Lower lobe of right lung (tissue), 2 donors: Measurements from ENCODE around the gene PRM3. TPM values are rescaled to one million over a fixed set of nuclear protein-coding genes. Genes with fewer than 3 reads are reported as not detected.

Source experiments
- ATAC-seq, 2 donors: fragments of 200-7000 bp; cut with Tn5 transposase; one replicate each; pipeline ENCODE4 v1.9.1; 2020 to 2022; ENCODE audit warnings: mild to moderate bottlenecking in 2 of 2, moderate library complexity in 2 of 2
- DNase-seq: peaks from one replicate; pipeline ENCODE4 v3.0.0-alpha.2; 2020
- H3K27ac ChIP-seq: fragments of 200-600 bp; one replicate; pipeline ENCODE4 v1.8.0; 2022
- H3K27me3 ChIP-seq: fragments of 200-600 bp; one replicate; pipeline ENCODE4 v1.8.0; 2022; ENCODE audit warnings: low read depth
- H3K36me3 ChIP-seq: fragments of 200-600 bp; one replicate; pipeline ENCODE4 v1.8.0; 2022; ENCODE audit warnings: mild to moderate bottlenecking
- H3K4me1 ChIP-seq: fragments of 200-600 bp; one replicate; pipeline ENCODE4 v1.8.0; 2022
- H3K4me3 ChIP-seq: fragments of 200-600 bp; one replicate; pipeline ENCODE4 v1.8.0; 2022; ENCODE audit warnings: mild to moderate bottlenecking
- H3K9me3 ChIP-seq: fragments of 200-600 bp; one replicate; pipeline ENCODE4 v1.8.0; 2022
- CTCF ChIP-seq: fragments of 200-600 bp; IDR thresholded peaks from one replicate; pipeline ENCODE4 v1.8.0; 2022; ENCODE audit warnings: antibody characterized with exemption, mild to moderate bottlenecking
- intact Hi-C: fragments of 100-400 bp; cut with DNase I; formaldehyde crosslinking; loops from one replicate; pipeline ENCODE4 v1.11.0; 2022
- total RNA-seq: library from RNA; stranded (reverse); fragmentation: NEBNext Ultra II Directional; extraction: Animal tissue kit (Norgen Biotek cat#: 25700); gene quantifications from one replicate; pipeline ENCODE4 v1.2.1, GENCODE V29; 2021
- donor health status: DM: no; HTN: yes; CAD: no; lungs with severe emphysema.

The PRM3 gene
- total RNA-seq, 1 donor from 2014 or later = not detected

DNA sequence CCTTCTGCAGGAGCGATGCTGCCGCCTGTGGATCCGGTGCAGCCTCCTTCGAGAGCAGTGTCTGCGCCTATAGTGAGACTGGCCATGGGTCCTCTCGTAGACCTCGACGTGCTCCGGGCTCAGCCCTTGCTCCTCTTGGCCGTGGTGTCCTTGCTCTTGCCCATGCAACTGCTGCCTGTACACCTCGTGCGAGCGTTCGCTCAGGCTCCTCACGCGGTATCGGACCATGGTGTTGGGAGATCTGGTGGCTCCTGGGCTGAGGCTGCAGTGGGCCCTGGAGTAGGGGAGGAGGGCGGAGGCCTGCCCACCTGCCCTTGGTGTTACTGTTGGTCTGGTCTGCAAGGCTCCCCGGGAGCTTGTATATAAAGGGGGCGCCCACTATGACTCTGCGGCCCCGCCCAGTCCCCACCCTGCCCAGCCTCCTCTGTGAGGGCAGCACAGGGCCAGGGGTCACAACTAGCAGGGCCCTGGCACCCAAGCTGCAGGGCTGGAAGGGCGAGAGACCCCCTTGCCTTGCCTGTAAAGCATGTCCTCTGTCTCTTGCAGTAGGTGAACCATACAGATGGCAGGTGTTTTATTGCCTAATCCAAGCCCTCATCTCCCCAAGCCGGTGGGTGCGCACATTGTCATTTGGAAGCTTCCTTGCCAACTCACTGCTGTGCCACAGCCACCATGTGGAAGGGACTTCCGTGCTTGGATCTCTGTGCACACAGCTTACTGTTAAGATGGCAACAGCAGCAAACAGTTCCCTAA lies 2.9 kb upstream of the PRM3 start, which contains the start of gene PRM2:
PRM2 (minus strand) TSS at position 338 of the 753 bp plus-strand sequence; CDS start at position 228, 110 bp downstream.
- Histone ChIP-seq H3K27ac (no peak within 1 kb of the TSS), H3K27me3 (no peaks in the 10 kb centered on the region), H3K4me3 (no peak within 1 kb of the TSS), H3K4me1 (no peaks in the 10 kb centered on the region), H3K36me3 (no peaks in the 10 kb centered on the region), H3K9me3 (no peaks in the 10 kb centered on the region)
- TF ChIP-seq CTCF = no peak
- intact Hi-C loops = no loop called here
- ATAC-seq = no peak
- DNase-seq = no peak

DNA sequence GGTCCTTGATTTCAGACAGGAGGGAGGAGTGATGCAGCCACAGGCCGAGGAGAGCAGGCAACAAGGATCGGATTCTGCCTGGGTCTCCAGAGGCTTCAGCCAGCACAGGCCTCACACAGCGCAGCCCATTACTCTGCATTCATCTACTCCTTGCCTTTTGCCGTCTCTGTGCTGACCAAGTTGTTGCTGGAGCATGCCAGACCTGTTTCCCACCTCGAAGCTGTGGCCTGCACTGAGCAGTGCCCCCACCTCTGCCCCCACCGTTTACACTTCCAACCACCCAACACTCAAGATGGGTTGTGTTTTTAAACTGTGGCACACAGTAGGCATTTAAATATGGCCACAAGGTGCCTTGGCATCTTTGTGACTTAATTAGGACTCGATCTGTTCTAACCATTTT lies 1.5 kb upstream of the PRM3 start:
- intact Hi-C loops = no loop called here
- ATAC-seq (no peak), DNase-seq (no peak)
- no peak for TF ChIP-seq CTCF
- Histone ChIP-seq H3K27ac (no peak overlapping the region), H3K4me3 (no peak overlapping the region), H3K9me3 (no peaks in the 10 kb centered on the region), H3K36me3 (no peaks in the 10 kb centered on the region), H3K27me3 (no peaks in the 10 kb centered on the region), H3K4me1 (no peaks in the 10 kb centered on the region)

DNA sequence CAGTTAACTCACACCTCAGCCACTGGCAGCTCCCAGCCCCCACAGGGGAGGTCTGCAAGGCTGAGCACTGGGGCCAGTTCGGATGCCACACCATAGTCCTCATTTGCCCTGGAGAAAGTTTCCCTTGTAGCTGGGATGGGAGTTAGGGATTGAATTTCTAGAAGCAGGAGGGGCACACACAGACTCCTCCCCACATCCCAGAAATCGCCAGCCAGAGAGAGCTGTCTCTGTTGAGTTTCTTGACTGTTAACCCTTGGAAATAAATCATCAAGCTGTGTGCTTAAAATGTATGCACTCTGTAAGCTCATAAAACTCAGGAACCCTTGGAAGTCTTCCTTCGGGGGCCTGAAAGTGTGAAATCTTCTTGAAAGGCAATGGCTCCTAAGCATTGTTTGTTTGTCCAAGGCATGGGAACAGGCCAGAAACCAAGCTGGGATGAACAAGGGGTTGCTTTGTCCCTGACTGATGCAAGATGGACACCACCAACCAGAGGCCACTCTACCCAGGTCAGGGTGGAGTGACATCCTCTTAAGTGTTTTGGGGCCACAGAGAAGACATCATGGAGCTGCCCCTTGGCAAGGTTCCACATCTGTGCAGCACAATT lies 394 bp upstream of the PRM3 start:
- DNase-seq (no peak), ATAC-seq (no peak)
- Histone ChIP-seq H3K9me3 (no peaks in the 10 kb centered on the region), H3K27ac (no peak overlapping the region), H3K4me1 (no peaks in the 10 kb centered on the region), H3K36me3 (no peaks in the 10 kb centered on the region), H3K4me3 (no peak overlapping the region), H3K27me3 (no peaks in the 10 kb centered on the region)
- intact Hi-C loops = no loop called here
- no peak for TF ChIP-seq CTCF

DNA sequence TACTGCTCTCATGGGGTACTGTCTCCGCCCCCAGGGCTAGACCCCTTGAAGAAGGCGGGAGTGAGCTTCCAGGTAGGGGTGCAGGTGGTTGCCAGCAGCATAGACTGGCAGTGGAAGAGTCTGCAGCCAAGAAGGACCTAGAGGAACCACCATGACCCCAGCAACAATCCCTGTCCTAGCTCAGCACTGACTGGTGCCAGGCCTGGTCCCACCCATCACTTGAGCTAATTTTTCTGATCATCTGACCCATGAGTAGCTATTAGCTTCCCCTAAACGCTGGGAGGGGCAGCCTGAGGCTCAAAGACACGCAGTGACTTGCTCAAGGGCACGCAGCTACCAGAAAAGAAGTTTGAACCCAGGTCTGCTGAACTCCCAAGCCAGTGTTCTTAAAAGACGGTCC lies 945 bp downstream of the PRM3 start:
- Histone ChIP-seq H3K27ac (no peak overlapping the region), H3K4me1 (no peaks in the 10 kb centered on the region), H3K4me3 (no peak overlapping the region), H3K27me3 (no peaks in the 10 kb centered on the region), H3K36me3 (no peaks in the 10 kb centered on the region), H3K9me3 (no peaks in the 10 kb centered on the region)
- intact Hi-C loops = no loop called here
- TF ChIP-seq CTCF = no peak
- ATAC-seq = peak in 1 of 2 donors; percentile 34
- no peak for DNase-seq

- DNase-seq (no peak), ATAC-seq (no peak)
- H3K4me1 ChIP-seq = no peaks in the 10 kb centered on the region
- intact Hi-C loops = no loop called here
- no peaks in the 10 kb centered on the region for H3K27me3 ChIP-seq
- H3K4me3 ChIP-seq = no peak overlapping the region
- TF ChIP-seq CTCF = no peak
- H3K36me3 ChIP-seq = no peaks in the 10 kb centered on the region
- no peaks in the 10 kb centered on the region for H3K9me3 ChIP-seq
- no peak overlapping the region for H3K27ac ChIP-seq
Observed at GRCh38 chr16:11271610-11272009, 1.8 kb downstream of the PRM3 start.
